ENCODE data around the gene PSEN2.
"Not testable (repeated sequence)": the region's sequence is repeated elsewhere in the genome, so short reads cannot be mapped to it uniquely, and the experiment has no call there.

The PSEN2 gene

GRCh38 chr1:226870401-226871279, at the start of gene PSEN2:
Gene PSEN2, plus strand, starts transcription at chr1:226870616. Its CDS starts 11,292 bp downstream, at chr1:226881908.
- peak; percentile 11 for DNase-seq

DNA sequence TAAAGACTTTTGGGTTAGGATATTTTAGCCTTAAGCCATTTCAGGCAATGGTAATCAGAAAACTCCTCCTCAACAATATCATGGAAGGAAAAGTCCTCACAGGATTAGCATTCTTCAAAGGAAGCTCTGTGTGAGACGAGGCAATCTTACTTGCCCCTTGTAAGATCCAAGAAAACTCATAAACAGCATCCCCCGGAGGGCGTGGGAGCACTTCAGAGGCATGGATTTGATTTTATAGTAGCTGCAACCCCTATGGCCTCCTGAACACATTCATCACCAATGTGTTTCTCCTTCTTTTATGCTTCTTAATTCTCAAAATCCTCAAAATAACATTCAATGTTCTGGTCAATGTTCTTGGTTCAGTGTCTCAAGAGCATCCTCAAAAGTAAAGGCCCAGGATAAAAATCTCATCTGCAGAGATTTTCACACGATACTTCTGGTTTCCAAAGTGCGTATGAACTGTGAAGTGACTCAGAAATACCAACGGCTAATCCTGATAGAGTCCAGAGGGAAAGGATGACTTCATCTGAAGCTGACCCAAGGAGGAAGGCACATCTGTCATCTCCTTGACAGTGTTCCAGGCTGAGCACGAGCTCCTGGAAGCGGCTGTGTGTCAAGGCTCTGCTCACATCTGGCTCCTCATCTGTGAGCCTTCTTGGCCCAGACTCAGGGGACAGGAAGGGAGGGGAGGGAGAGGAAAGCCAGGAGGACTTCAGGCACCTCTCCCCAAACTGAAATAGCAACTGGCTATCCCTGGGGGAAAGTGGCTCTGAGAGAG, 49.3 kb upstream of the PSEN2 start:
- no peak for DNase-seq

GRCh38 chr1:226821719-226822085, 48.7 kb upstream of the PSEN2 start:
- no peak for DNase-seq

DNA sequence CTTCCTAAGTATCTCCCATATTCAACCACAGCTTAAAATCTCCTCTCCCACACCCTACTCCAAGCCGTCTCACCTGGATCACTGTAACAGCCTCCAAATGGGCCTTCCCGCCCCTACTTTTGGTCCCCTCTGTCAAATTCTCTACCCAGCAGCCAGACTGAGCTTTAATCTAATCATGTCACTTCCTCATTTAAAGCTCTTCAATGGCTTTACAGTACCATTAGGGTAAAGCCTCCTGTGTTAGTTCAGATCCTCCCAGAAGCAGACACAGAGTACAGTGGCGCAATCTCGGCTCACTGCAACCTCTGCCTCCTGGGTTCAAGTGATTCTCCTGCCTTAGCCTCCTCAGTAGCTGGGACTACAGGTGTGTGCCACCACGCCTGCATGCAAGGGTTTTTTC, 46.8 kb upstream of the PSEN2 start:
- DNase-seq, result no peak

- DNase-seq, result no peak
These were observed 45.2 kb upstream of the PSEN2 start for GRCh38 chr1:226825037-226825745.

- no peak for DNase-seq
These were observed 44.7 kb upstream of the PSEN2 start for GRCh38 chr1:226825746-226826100.

- DNase-seq, result no peak
These were observed 43.7 kb upstream of the PSEN2 start for GRCh38 chr1:226826479-226827261.

DNA sequence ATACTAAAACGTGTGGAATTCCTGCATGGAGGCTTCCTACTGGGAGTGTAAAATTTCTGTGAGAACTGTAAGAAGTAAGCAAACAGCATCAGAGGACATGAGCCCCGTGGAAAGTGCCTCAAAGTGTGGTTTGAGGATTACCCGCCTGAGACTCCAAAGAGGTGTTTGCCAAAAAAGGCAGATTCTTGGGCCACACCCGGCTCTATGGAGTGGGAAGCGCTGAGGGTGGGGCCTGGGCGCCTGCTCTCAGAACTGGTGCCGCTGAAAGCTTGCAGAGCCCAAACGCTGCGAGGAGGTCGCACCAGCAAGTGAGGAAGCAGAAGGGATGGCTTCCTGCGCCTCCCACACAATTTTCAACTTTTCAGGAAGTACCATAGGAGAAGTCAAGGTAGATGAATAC, 43.0 kb upstream of the PSEN2 start:
- no peak for DNase-seq

GRCh38 chr1:226827968-226828513, 42.4 kb upstream of the PSEN2 start:
- DNase-seq, result peak; percentile 57

GRCh38 chr1:226829105-226829504, 41.3 kb upstream of the PSEN2 start:
- DNase-seq, result no peak

GRCh38 chr1:226831953-226832352, 38.5 kb upstream of the PSEN2 start:
- no peak for DNase-seq

GRCh38 chr1:226832613-226833012, 37.8 kb upstream of the PSEN2 start:
- DNase-seq, result no peak

DNA sequence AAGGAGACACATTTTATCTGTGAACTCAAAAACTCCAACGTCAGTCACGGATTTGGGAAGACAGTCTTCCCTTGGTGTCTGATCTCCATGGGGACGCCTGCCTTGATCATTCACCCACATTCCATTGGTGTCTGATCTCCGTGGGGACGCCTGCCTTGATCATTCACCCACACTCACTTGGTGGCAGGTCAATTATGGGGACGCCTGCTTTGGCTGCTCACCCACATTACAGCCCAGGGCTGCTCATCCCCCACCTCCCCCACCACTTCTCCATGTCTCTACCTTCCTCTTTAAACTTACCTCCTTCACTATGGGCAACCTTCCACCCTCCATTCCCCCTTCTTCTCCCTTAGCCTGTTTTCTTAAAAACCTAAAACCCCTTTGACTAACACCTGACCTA, 36.2 kb upstream of the PSEN2 start:
- not testable (repeated sequence) for DNase-seq

- not testable (repeated sequence) for DNase-seq
These were observed 35.0 kb upstream of the PSEN2 start for GRCh38 chr1:226835396-226835795.

DNA sequence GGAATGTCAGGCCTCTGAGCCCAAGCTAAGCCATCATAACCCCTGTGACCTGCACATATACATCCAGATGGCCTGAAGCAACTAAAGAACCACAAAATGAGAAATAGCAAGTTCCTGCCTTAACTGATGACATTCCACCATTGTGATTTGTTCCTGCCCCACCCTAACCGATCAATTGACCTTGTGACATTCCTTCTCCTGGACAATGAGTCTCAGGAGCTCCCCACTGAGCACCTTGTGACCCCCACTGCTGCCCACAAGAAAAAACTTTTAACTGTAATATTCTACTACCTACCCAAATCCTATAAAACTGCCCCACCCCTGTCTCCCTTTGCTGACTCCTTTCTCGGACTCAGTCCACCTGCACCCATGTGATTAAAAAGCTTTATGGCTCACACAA, 32.5 kb upstream of the PSEN2 start:
- DNase-seq, result not testable (repeated sequence)

- no peak for DNase-seq
These were observed 32.0 kb upstream of the PSEN2 start for GRCh38 chr1:226838456-226838855.

GRCh38 chr1:226845624-226846023, 24.8 kb upstream of the PSEN2 start:
- DNase-seq, result no peak

DNA sequence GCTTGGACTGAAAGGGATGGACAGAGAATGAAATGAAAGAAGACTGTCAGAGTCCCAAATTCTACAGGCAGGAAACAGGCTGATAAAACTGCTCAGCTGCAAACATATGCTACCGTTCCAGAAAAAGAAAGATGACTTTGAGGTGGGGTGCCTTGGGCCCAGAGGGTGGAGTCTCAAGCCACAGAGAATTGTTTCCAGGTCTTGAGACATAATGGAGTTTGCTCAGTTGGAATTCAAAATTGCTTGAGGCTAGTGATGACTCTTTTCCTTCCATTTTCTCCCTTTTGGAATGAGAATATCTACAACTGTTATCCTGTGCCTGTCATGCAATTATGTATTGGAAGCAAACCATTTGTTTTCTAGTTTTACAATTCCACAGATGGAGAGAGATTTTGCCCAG, 23.6 kb upstream of the PSEN2 start:
- DNase-seq, result no peak

- DNase-seq, result not testable (repeated sequence)
These were observed 15.9 kb upstream of the PSEN2 start for GRCh38 chr1:226854548-226854947.

- no peak for DNase-seq
These were observed 7.5 kb upstream of the PSEN2 start for GRCh38 chr1:226862890-226863289.

GRCh38 chr1:226863446-226863845, 7.0 kb upstream of the PSEN2 start:
- no peak for DNase-seq

- DNase-seq, result no peak
These were observed 6.1 kb upstream of the PSEN2 start for GRCh38 chr1:226864311-226864710.
